Measurements from ENCODE around the gene ASCL2. TPM values are rescaled to one million over a fixed set of nuclear protein-coding genes. Genes with fewer than 3 reads are reported as not detected.

The ASCL2 gene
- total and polyA plus RNA-seq, 3 experiments from 2014 or later, result 0.22 to 8.9 (median 0.55) TPM

GRCh38 chr11:2277008-2277346 lies 6.6 kb upstream of the ASCL2 start:
- Histone ChIP-seq H3K4me1 (ENCODE audit: insufficient read depth, low read length) (no peaks in the 10 kb centered on the region), H3K27me3 (ENCODE audit: insufficient read depth, low read length, poor library complexity, severe bottlenecking) (no peaks in the 10 kb centered on the region), H3K27ac (ENCODE audit: low read depth, low read length) (no peak overlapping the region), H3K4me3 (ENCODE audit: low read length) (no peak overlapping the region), H3K36me3 (ENCODE audit: insufficient read depth, low read length) (no peaks in the 10 kb centered on the region), H3K9me3 (ENCODE audit: low read length) (peaks cover 4% of the 10 kb centered on the region)
- Mint-ChIP-seq H3K4me3 (no peak overlapping the region), H3K27ac (no peak overlapping the region), H3K9me3 (peaks cover 6 to 27% (median 21%) of the 10 kb centered on the region in 5 donors), H3K4me1 (peaks cover 0 to 3% (median 3%) of the 10 kb centered on the region in 3 donors), H3K27me3 (peaks cover 12 to 32% of the 10 kb centered on the region in 2 donors), H3K36me3 (peaks cover 0 to 27% (median 1%) of the 10 kb centered on the region in 3 donors)
- ChIA-PET CTCF (interaction anchor here (2.2 kb wide), 1 partner anchor 29 kb away, joined by 10 read pairs; no protein-coding TSS in a partner anchor), POLR2A (no interaction called here)
- no peak for DNase-seq

DNA sequence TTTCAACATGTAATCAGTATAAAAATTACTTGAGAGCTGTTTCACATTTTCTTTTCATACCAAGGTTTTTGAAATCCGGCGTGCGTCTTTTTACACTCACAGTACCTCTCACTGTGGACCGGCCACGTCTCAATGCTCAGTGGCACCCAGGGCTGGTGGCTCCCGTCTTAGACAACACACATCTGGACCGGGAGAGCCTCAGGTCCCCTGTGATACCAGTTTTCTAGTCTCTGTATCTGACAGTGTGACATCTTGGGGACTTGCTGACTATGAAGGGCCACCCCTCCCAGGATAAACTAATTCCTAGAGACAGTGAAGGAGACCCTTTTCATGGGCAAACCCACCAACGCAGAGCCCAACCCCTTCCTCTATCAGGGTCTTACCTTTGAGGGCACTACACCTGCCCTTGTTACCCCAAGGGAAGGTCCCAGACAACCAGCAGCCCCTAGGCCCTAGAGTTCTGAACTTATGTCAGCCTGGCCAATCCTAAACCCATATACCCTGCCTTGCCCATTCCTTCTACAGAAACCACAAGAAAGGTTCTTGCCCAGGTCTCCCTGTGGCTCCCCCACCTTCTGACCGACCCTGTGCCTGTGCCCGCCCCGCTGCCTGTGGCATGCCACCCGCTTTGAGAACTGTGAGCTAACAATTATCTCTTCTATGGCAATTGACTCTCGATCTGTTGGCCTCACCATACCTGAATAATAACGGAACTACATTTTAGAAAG lies 6.1 kb upstream of the ASCL2 start:
- Histone ChIP-seq H3K4me1 (ENCODE audit: insufficient read depth, low read length) (no peaks in the 10 kb centered on the region), H3K36me3 (ENCODE audit: insufficient read depth, low read length) (no peaks in the 10 kb centered on the region), H3K9me3 (ENCODE audit: low read length) (peaks cover 1% of the 10 kb centered on the region), H3K27ac (ENCODE audit: low read depth, low read length) (no peak overlapping the region), H3K4me3 (ENCODE audit: low read length) (no peak overlapping the region), H3K27me3 (ENCODE audit: insufficient read depth, low read length, poor library complexity, severe bottlenecking) (peaks cover 3% of the 10 kb centered on the region)
- DNase-seq, result no peak
- H3K27ac Mint-ChIP-seq, result no peak overlapping the region
- ChIA-PET POLR2A (no interaction called here), CTCF (interaction anchor here (2.2 kb wide), 1 partner anchor 29 kb away, joined by 10 read pairs; no protein-coding TSS in a partner anchor)
- H3K36me3 Mint-ChIP-seq, result peaks cover 0 to 24% (median 1%) of the 10 kb centered on the region in 3 donors
- no peak overlapping the region for H3K4me3 Mint-ChIP-seq
- H3K4me1 Mint-ChIP-seq, result peaks cover 0 to 7% (median 6%) of the 10 kb centered on the region in 3 donors
- H3K9me3 Mint-ChIP-seq, result peaks cover 5 to 24% (median 19%) of the 10 kb centered on the region in 5 donors
- peaks cover 12 to 36% of the 10 kb centered on the region in 2 donors for H3K27me3 Mint-ChIP-seq

DNA sequence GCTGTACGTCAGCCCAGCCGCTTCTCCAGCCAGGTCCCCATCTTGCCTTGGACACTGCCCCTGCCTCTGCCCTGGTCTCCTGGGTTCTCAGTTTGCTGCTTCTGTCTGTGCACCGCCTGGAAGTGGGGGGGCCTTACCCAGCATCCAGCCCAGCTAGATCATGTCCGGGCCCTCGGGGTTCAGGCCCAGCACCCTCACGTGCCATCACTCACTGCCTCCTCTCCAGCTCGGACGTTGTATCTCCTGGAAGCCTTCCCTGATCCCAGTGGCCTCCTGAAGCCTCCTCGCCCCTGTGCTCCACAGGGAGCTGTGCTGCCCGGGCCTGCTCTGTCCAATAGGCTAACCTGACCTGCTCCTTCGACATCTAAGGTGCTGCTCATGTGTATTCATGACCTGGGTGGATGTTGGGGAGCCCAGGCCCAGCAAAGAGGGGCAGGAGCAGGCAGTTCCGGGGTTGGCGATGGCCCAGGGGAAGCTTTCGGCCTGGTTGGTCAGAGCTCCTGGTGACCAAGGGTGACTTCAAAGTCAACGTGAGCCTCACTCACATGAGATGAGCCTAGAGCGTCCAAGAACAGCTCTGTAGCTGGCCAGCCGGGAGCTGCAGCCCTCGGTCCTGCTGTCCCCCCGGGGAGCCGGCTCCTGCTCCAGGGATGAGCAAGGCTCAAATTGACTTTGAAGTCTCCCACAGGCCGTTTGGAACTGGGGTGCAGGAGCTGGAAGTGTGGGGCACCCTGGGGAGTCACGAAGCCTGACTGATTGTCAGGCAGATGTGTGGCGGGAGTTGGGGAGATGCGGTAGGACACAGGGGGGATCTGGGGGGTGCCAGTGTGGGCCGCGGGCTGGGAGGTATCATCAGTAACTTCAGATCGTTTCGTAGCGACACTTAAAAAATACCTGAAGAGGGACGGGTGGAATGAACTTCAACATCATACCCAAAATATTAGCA lies 5.2 kb upstream of the ASCL2 start:
- no peaks in the 10 kb centered on the region for H3K9me3 ChIP-seq (ENCODE audit: low read length)
- no peak overlapping the region for H3K4me3 ChIP-seq (ENCODE audit: low read length)
- Mint-ChIP-seq H3K27ac (peak overlapping the region in 1 of 8 donors; percentile 89), H3K27me3 (peaks cover 12 to 37% of the 10 kb centered on the region in 2 donors), H3K4me1 (peaks cover 1 to 8% (median 6%) of the 10 kb centered on the region in 3 donors), H3K9me3 (peaks cover 5 to 20% (median 19%) of the 10 kb centered on the region in 5 donors), H3K36me3 (peaks cover 0 to 23% (median 1%) of the 10 kb centered on the region in 3 donors), H3K4me3 (no peak overlapping the region)
- H3K4me1 ChIP-seq (ENCODE audit: insufficient read depth, low read length), result no peaks in the 10 kb centered on the region
- H3K36me3 ChIP-seq (ENCODE audit: insufficient read depth, low read length), result no peaks in the 10 kb centered on the region
- H3K27ac ChIP-seq (ENCODE audit: low read depth, low read length), result no peak overlapping the region
- DNase-seq, result no peak
- ChIA-PET CTCF (interaction anchor here (0.7 to 2.2 kb wide), 2 partner anchors 24 to 30 kb away, joined by 3 to 10 read pairs; no protein-coding TSS in a partner anchor), POLR2A (no interaction called here)
- H3K27me3 ChIP-seq (ENCODE audit: insufficient read depth, low read length, poor library complexity, severe bottlenecking), result peaks cover 4% of the 10 kb centered on the region

DNA sequence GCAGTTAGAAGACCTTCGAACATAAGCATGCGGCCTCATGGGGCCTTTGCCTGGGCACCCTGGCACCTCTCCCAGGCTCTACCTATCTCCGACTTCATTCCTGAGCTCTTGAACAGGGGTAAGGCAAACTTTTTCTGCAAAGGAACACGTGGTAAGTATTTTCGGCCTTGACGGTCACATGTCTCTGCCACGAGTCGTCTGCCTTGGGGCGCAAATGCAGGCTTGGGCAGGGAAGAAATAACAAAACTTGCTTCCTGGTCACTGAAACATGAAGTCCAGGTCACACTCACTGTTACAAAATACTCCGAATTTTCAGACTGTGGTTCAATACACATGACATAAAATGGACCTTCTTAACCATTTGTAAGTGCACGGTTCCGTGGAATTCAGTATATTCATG lies 3.4 kb upstream of the ASCL2 start:
- ChIA-PET POLR2A (no interaction called here), CTCF (no interaction called here)
- Histone ChIP-seq H3K36me3 (ENCODE audit: insufficient read depth, low read length) (no peaks in the 10 kb centered on the region), H3K4me1 (ENCODE audit: insufficient read depth, low read length) (peaks cover 7% of the 10 kb centered on the region), H3K9me3 (ENCODE audit: low read length) (no peaks in the 10 kb centered on the region), H3K27ac (ENCODE audit: low read depth, low read length) (no peak overlapping the region), H3K4me3 (ENCODE audit: low read length) (no peak overlapping the region), H3K27me3 (ENCODE audit: insufficient read depth, low read length, poor library complexity, severe bottlenecking) (peaks cover 4% of the 10 kb centered on the region)
- no peak for DNase-seq
- peaks cover 4 to 14% (median 8%) of the 10 kb centered on the region in 3 donors for H3K4me1 Mint-ChIP-seq
- peaks cover under 1 to 4% (median 2%) of the 10 kb centered on the region in 5 donors for H3K9me3 Mint-ChIP-seq
- peaks cover 0 to 8% (median 0%) of the 10 kb centered on the region in 3 donors for H3K36me3 Mint-ChIP-seq
- H3K27ac Mint-ChIP-seq, result no peak overlapping the region
- H3K4me3 Mint-ChIP-seq, result no peak overlapping the region
- H3K27me3 Mint-ChIP-seq, result peaks cover 10 to 34% of the 10 kb centered on the region in 2 donors

DNA sequence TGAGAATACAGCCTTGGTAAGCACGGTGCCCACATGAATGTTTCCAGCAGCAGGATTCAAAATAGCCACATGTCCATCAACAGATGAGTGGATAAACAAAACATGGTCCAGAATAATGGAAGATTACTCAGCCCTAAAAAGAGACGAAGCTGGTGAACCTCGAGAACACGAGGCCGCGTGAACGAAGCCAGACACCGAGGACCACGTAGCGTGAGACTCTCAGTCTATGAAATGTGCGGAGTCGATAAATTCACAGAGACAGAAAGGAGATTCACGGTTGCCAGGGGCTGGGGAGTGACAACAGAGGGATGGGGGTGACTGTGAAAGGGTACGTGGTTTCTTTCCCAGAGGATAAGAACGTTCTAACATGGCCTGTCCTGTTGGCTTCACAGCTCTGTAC lies 2.9 kb upstream of the ASCL2 start:
- Histone ChIP-seq H3K36me3 (ENCODE audit: insufficient read depth, low read length) (no peaks in the 10 kb centered on the region), H3K9me3 (ENCODE audit: low read length) (no peaks in the 10 kb centered on the region), H3K27ac (ENCODE audit: low read depth, low read length) (no peak overlapping the region), H3K4me3 (ENCODE audit: low read length) (no peak overlapping the region), H3K27me3 (ENCODE audit: insufficient read depth, low read length, poor library complexity, severe bottlenecking) (peaks cover 4% of the 10 kb centered on the region), H3K4me1 (ENCODE audit: insufficient read depth, low read length) (peaks cover 7% of the 10 kb centered on the region)
- no peak for DNase-seq
- H3K27ac Mint-ChIP-seq, result no peak overlapping the region
- ChIA-PET POLR2A (no interaction called here), CTCF (no interaction called here)
- H3K4me1 Mint-ChIP-seq, result peaks cover 8 to 19% (median 12%) of the 10 kb centered on the region in 3 donors
- H3K36me3 Mint-ChIP-seq, result peaks cover 0 to 7% (median 0%) of the 10 kb centered on the region in 3 donors
- H3K27me3 Mint-ChIP-seq, result peaks cover 9 to 38% of the 10 kb centered on the region in 2 donors
- peak overlapping the region in 1 of 7 donors; percentile 80 for H3K4me3 Mint-ChIP-seq
- H3K9me3 Mint-ChIP-seq, result peaks cover 0 to 4% (median 0%) of the 10 kb centered on the region in 5 donors

DNA sequence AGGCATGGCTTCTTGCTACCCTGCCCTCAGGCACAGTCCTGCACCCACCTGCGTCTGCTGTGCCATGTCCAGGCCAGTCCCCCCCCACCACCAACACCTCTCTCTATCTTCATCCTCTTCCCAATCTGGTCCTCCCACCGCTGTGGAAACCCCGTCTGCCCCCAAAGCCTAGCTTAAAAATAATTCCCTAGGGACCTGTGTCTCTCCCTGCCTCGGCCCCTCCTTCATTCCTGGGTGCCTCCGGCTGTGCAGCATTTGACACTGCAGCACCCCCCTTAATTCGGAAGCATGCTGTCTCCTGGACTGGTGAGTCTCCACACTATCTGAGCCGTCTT lies 2.5 kb upstream of the ASCL2 start:
- H3K27me3 Mint-ChIP-seq, result peaks cover 7 to 38% of the 10 kb centered on the region in 2 donors
- no peak overlapping the region for H3K4me3 ChIP-seq (ENCODE audit: low read length)
- peak overlapping the region in 1 of 8 donors; percentile 70 for H3K27ac Mint-ChIP-seq
- peaks cover 4% of the 10 kb centered on the region for H3K27me3 ChIP-seq (ENCODE audit: insufficient read depth, low read length, poor library complexity, severe bottlenecking)
- peaks cover 0 to 7% (median 0%) of the 10 kb centered on the region in 3 donors for H3K36me3 Mint-ChIP-seq
- H3K4me1 Mint-ChIP-seq, result peaks cover 8 to 23% (median 16%) of the 10 kb centered on the region in 3 donors
- H3K9me3 ChIP-seq (ENCODE audit: low read length), result no peaks in the 10 kb centered on the region
- H3K27ac ChIP-seq (ENCODE audit: low read depth, low read length), result no peak overlapping the region
- H3K36me3 ChIP-seq (ENCODE audit: insufficient read depth, low read length), result no peaks in the 10 kb centered on the region
- DNase-seq, result no peak
- ChIA-PET POLR2A (no interaction called here), CTCF (no interaction called here)
- peaks cover 0 to 3% (median 0%) of the 10 kb centered on the region in 5 donors for H3K9me3 Mint-ChIP-seq
- peaks cover 7% of the 10 kb centered on the region for H3K4me1 ChIP-seq (ENCODE audit: insufficient read depth, low read length)
- H3K4me3 Mint-ChIP-seq, result peak overlapping the region in 1 of 7 donors; percentile 80

DNA sequence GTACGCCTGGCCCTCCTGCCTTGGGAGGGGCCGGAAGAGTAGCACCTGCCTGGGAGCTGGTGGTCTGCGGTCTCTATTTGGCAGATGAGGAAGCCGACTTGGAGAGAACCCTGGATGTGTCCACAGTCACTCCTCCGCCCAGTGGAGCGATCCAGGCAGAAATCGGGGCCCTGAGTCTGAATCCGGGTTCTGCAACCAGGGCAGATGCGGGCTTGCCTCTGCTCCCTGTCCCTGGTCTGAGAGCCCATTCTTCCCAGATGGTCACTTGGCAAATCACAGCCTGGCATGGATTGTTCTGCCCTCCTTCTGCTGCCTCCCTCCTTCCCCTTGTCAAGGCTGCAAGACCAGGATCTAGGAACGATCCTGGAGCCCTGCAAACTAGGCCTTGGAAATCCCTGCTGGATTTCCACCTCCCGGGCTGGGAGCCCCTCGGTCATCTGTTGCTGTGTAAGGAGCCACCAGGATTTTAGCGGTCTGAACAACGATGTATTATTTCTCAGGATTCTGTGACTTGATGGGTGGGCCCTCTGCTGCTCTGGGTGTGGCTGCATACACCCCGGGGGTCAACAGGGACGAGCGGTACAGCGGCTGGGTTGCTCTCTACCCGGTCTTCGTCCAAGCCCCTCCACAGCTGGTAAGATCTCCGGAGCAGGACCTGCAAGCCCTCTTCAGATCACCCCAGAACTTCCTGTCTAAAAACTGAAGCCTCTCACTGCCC lies 2.0 kb upstream of the ASCL2 start:
- POLR2A ChIA-PET, result no interaction called here
- CTCF ChIA-PET, result interaction anchor here (1.8 kb wide), 1 partner anchor 32 kb away, joined by 6 read pairs; no protein-coding TSS in a partner anchor
- no peak for DNase-seq

More for the DNA sequence above, 2.0 kb upstream of the ASCL2 start:
- Histone ChIP-seq H3K9me3 (ENCODE audit: low read length) (no peaks in the 10 kb centered on the region), H3K27ac (ENCODE audit: low read depth, low read length) (no peak overlapping the region), H3K4me1 (ENCODE audit: insufficient read depth, low read length) (peaks cover 7% of the 10 kb centered on the region), H3K36me3 (ENCODE audit: insufficient read depth, low read length) (no peaks in the 10 kb centered on the region), H3K4me3 (ENCODE audit: low read length) (no peak overlapping the region), H3K27me3 (ENCODE audit: insufficient read depth, low read length, poor library complexity, severe bottlenecking) (peaks cover 4% of the 10 kb centered on the region)
- Mint-ChIP-seq H3K9me3 (no peaks in the 10 kb centered on the region), H3K27ac (peak overlapping the region in 3 of 8 donors; percentile 36 to 70 (median 48)), H3K4me3 (peak overlapping the region in 5 of 7 donors; percentile 43 to 80 (median 64)), H3K4me1 (peaks cover 8 to 24% (median 14%) of the 10 kb centered on the region in 3 donors), H3K36me3 (peaks cover 0 to 2% (median 0%) of the 10 kb centered on the region in 3 donors), H3K27me3 (peaks cover 5 to 34% of the 10 kb centered on the region in 2 donors)

Data from CD8-positive, alpha-beta memory T cell (primary cell).